HUDEP-2 (cell line): ENCODE measurements around the gene CORO2B.

Experiments used
- DNase-seq, 76 experiments: peaks; one replicate each; lab custom pipeline; 2025; ENCODE audit not compliant: unreplicated experiment in 76 of 76; lab: John Stamatoyannopoulos, UW

CORO2B gene

DNA sequence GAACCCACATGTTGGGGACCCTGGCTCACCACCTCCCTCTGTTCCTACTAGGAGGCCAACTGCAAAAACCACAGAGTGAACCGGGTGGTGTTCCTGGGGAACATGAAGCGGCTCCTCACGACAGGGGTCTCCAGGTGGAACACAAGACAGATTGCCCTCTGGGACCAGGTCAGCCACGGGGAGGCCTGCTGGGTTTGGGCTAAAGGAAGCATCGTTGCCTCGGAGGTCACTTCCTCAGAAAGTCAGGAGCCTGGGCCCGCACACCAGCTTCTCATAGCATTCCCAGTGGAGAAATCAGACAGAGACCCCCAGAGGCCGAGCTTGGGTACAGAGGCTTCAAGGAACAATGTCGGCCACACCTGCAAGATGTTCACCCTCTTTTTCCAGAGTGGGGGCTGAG is 135.1 kb downstream of the CORO2B start:
- no peak for DNase-seq

- no peak for DNase-seq
Measured at GRCh38 chr15:68715111-68715510, 136.3 kb downstream of the CORO2B start.

DNA sequence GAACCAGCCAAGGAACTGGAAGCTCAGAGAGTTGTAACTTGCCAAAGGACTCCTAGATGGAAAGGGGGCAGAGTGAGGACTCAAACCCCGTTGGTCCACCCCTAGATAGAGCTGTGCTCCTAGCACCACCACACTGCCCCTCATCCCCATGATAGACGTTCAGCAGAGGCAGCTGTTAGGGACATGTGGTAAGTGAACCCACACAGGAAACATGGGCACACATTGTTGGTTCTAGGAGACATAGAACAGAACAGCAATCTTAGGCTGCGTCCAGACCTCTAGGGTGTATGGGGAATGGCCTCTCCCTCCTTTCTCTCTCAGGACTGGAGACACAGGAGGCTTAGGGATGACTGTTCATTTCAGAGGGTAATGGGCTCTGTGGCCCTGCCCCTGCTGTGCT is 139.2 kb downstream of the CORO2B start:
- DNase-seq: no peak

DNA sequence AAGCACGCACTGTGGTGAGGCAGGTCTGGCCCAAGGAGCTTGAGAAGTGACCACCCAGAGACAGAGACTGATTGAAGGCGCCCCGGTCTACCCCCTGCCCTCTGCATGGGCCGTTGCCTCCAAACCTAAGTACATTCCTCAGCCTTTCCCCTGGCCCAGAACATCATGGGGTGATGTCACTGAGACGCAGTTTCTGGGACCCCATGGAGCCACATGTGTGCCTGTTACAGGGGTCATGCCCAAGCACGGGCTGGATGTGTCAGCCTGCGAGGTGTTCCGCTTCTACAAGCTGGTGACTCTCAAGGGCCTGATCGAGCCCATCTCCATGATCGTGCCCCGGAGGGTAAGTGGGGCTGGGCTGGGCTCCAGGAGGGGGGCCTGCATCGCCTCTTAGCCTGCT is 139.7 kb downstream of the CORO2B start:
- no peak for DNase-seq

- DNase-seq: no peak
Measured at GRCh38 chr15:68719051-68719450, 140.3 kb downstream of the CORO2B start.

DNA sequence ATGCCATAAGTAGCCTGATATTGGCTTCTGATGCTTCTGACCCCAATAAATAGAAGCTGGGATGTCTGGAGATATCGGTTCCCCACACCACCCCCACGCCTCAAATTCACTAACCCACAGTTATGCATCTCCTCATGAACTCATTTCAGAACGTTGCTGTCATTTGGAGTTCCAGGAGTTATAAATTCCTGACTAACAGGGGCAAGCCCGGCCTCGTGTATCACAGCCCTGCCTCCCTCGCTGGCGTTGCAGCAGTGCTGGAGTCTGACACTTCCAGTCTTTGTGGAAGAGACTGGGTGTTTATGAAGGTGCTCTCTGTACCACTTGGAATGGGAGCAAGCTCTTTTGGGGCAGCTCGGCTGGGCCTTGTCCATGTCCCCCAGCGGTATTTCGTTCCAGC is 140.9 kb downstream of the CORO2B start:
- DNase-seq: no peak

DNA sequence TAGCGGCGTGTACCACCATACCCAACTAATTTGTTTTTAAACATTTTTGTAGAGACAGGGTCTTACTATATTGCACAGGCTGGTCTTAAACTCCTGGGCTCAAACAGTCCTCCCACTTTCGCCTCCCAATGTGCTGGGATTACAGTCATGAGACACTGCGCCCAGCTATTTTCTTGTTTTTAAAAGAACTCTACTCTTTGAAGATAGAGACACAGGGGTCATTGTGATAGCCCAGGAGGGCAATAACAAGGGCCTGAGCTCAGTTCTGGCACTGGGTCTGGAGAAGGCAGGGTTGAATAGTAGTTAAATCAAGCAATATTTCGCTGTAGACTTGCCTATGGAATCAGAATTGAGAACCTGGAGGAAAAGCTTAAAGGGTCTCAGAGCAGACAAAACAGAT is 143.1 kb downstream of the CORO2B start:
- DNase-seq: no peak

GRCh38 chr15:68725736-68726135 is 146.9 kb downstream of the CORO2B start:
- no peak for DNase-seq

- no peak for DNase-seq
Measured at GRCh38 chr15:68726246-68726645, 147.5 kb downstream of the CORO2B start.

DNA sequence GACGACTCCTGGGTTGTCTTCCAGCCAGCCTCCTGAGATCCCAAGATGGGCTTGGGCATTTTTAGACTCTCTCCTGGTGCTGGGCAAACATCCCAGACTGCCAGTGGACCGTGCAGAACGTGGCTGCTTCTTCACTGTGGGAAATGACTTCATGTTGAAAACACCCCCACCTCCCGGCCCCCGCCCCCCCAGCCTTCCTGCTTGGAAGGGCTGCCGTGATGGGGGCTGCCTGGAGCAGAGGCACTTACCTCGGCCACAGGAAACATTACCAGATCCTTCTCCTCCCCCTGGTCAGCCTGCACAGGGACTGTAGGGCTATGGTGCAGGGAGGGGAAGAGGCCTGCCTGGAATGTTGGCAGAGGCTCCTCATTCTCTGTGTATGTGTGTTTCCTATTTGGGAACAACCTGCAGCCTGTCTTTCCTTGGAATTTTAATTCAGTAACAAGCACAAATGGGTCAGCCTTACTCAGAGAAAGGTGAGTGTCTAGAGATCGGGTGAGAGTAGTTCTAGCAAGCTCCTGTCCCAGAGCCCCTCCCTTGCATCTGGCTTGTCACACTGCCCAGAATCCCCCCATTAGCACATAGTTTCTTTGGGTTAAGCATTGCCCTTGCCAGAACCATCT is 151.1 kb downstream of the CORO2B start:
- DNase-seq: no peak

GRCh38 chr15:68730471-68730919 is 151.7 kb downstream of the CORO2B start:
- DNase-seq: peak in 32 of 76 experiments; percentile 3 to 45 (median 18)

GRCh38 chr15:68730976-68731897 is 152.4 kb downstream of the CORO2B start:
- no peak for DNase-seq

DNA sequence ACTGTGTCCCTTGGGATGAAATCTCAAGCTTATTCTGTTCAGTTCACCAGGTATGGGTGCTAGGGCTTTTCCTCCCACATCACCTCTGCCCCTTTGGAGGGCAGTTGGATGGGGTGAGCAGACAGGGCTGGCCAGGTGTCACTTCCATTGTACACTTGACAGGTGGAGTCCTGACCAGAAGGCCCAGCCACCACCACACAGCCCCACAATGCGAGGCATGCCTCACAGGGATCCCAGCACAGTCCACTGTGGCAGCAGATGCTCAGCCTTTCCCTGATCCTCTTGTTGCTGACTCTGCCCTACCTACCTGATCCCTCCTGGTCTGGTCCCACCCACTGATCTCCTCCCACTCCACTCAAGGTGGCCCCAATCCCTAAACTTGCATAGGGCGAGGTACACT is 153.7 kb downstream of the CORO2B start:
- DNase-seq: no peak

GRCh38 chr15:68733666-68734065 is 154.9 kb downstream of the CORO2B start:
- DNase-seq: no peak

DNA sequence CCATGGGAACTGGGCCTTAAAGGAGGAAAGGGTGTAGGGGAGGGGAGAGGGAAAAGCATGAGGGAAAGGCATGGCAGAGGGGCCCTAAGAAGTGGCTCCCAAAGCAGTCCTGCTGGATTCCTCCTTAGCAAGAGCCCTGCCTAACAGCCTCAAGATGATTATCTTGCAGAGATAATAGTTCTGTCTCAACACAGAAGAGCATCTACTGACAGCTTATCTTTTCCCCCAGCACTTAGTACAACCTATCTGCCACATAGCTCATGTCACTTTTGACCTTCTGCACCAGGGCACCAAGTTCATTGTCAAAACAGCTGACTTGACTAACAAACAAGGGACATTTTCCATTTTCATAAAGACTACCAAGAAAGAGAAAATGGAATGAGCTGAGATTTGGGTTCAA is 155.6 kb downstream of the CORO2B start:
- peak in 36 of 76 experiments; percentile 6 to 68 (median 37) for DNase-seq

GRCh38 chr15:68734881-68735280 is 156.1 kb downstream of the CORO2B start:
- peak in 1 of 76 experiments; percentile 22 for DNase-seq

- DNase-seq: no peak
Measured at GRCh38 chr15:68735610-68736009, 156.8 kb downstream of the CORO2B start.

DNA sequence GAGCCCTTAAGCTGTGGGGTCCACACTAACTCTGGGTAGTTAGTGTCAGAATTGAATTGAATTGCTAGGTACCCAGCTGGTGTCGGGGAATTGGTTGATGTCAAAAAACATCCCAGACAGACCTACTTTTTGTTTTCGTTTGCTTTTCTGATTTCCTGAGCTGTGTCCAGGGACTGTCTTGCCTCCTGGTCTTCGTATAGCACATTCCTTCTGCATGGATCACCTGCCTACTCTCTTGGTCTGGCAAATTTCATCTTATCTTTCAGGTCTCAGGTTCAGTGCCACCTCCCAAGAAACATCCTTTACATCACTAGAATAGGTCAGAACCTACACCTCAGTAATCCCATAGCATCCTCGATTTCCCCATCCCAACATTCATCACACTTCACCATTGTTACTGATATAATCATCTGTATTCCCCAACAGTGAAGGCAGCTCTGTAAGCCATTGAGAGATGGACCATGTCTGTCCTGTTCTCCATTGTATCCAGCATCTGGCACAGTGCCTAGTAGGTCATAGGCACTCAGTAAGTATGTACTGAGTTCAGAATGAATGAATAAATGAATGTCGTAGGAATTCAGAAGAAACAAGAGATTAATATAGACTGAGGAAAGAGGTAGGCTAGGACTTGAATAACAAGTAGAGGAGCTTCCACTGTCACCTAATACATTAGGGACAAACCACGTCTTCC is 160.7 kb downstream of the CORO2B start:
- no peak for DNase-seq

- DNase-seq: no peak
Measured at GRCh38 chr15:68743256-68743655, 164.5 kb downstream of the CORO2B start.

- DNase-seq: no peak
Measured at GRCh38 chr15:68749365-68749764, 170.6 kb downstream of the CORO2B start.

GRCh38 chr15:68749793-68750192 is 171.0 kb downstream of the CORO2B start:
- no peak for DNase-seq
